HG03571 (cell line): ENCODE measurements around the gene FXYD6.

Source experiments
- ATAC-seq: cut with Tn5 transposase; IDR thresholded peaks from one replicate; pipeline ENCODE4 v1.9.1; 2021; ENCODE audit not compliant: unreplicated experiment

Gene FXYD6

GRCh38 chr11:117851106-117851505 is 25.4 kb downstream of the FXYD6 start:
- ATAC-seq, result no peak

GRCh38 chr11:117849781-117850414 is 26.6 kb downstream of the FXYD6 start:
- ATAC-seq, result no peak

- ATAC-seq, result no peak
These were observed 32.6 kb downstream of the FXYD6 start for GRCh38 chr11:117843666-117844484.

- ATAC-seq, result no peak
These were observed 34.1 kb downstream of the FXYD6 start for GRCh38 chr11:117842131-117842941.

GRCh38 chr11:117841551-117842031 is 34.9 kb downstream of the FXYD6 start:
- ATAC-seq, result no peak

GRCh38 chr11:117840881-117841550 is 35.4 kb downstream of the FXYD6 start:
- ATAC-seq, result no peak

- ATAC-seq, result no peak
These were observed 36.3 kb downstream of the FXYD6 start for GRCh38 chr11:117839936-117840813.

GRCh38 chr11:117839380-117839881 is 37.0 kb downstream of the FXYD6 start:
- no peak for ATAC-seq

- no peak for ATAC-seq
These were observed 37.6 kb downstream of the FXYD6 start for GRCh38 chr11:117838901-117839300.

GRCh38 chr11:117837791-117838190 is 38.7 kb downstream of the FXYD6 start:
- ATAC-seq, result no peak

GRCh38 chr11:117837070-117837776 is 39.2 kb downstream of the FXYD6 start:
- no peak for ATAC-seq

GRCh38 chr11:117836077-117836960 is 40.1 kb downstream of the FXYD6 start:
- no peak for ATAC-seq

- ATAC-seq, result no peak
These were observed 40.9 kb downstream of the FXYD6 start for GRCh38 chr11:117835576-117835975.

GRCh38 chr11:117834838-117835443 is 41.5 kb downstream of the FXYD6 start:
- ATAC-seq, result no peak

GRCh38 chr11:117834068-117834810 is 42.2 kb downstream of the FXYD6 start:
- ATAC-seq, result no peak

- no peak for ATAC-seq
These were observed 43.0 kb downstream of the FXYD6 start for GRCh38 chr11:117833401-117833891.

- no peak for ATAC-seq
These were observed 43.9 kb downstream of the FXYD6 start for GRCh38 chr11:117832511-117832910.
